A204.1 (cell line): ENCODE data around the gene SPSB4.
"Not testable (repeated sequence)": the region's sequence is repeated elsewhere in the genome, so short reads cannot be mapped to it uniquely, and the experiment has no call there.

Experiments
- FAIRE-seq: peaks from 2 replicates; lab custom pipeline; 2012; peaks lifted over from hg19 to GRCh38; lab: Jason Lieb, UNC

Gene SPSB4

DNA sequence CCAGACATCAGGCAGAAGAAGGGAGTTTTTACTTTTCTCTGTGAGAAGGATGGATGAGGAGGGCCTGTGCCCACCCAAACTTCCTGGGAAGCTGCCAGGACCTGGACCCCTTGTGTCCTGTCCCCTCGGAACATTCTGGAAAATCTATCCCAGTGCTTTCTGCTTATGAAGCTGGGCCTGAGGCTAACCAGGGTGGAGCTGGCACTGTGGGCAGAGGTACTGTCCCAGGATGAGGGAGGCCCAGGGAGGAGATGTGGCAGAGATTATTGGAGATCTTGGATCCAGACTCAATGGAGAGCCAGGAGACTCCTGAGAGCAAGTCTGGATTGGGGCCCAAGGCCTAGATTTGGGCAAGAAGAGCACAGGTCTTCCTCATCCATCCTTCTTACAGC is 44.4 kb downstream of the SPSB4 start:
- no peak for FAIRE-seq

- FAIRE-seq = no peak
Observed at GRCh38 chr3:141096164-141096563, 45.0 kb downstream of the SPSB4 start.

DNA sequence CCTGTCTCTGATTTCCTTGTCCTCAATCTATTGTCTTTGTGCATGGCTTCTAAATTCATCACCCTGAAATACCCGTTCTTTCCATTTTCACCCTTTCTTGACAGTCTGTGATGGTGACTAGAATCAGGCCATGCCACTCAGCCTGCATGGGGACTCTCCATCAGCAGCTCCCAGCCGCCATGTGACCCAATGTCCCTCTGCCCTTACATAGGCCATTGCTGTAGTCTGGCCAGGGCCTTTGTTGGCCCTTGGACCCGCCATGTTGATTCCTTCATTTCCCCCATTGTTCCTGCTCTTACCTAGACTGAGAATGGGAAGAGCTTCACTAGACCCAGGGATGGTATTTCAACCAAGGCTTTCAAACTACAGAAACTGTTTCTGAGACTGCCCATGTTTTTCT is 45.8 kb downstream of the SPSB4 start:
- no peak for FAIRE-seq

- FAIRE-seq = no peak
Observed at GRCh38 chr3:141100112-141100511, 49.0 kb downstream of the SPSB4 start.

DNA sequence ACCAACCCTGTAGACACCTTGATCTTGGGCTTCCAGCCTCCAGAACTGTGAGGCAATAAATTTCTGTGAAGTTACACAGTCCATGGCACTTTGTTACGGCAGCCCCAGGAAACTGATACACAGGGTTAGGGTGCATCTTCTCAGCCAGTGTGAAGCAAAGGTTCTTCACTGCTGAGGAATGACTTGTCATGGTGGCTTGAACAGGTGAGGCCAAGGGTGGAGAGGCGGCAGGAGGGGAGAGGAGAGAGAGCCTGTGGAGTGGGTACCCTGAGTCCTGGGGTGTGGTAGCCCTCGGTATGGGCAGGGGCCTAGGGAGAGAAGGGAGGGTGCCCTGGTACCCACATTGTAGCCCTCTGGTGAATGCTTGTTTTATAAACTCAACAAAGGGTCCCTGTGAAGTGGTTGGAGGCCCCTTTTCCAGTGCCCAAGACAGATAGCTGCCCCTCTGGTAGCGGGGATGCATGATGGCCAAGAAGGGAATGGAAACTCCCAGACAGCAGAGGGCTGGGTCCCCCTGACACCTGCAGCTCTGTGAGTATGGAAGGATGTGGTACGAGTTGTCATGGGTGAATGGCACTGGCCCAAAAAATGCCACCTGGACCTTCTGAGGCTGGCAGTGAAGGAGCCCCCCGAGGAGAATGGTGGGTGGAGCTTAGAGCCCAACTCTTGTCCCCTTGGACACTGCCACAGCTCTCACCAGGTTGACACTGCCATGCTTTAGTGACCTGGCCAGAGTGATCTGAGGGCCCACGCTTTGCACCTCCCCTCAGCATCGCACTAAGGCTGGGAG is 49.6 kb downstream of the SPSB4 start:
- no peak for FAIRE-seq

GRCh38 chr3:141102372-141102771 is 51.2 kb downstream of the SPSB4 start:
- FAIRE-seq = no peak

DNA sequence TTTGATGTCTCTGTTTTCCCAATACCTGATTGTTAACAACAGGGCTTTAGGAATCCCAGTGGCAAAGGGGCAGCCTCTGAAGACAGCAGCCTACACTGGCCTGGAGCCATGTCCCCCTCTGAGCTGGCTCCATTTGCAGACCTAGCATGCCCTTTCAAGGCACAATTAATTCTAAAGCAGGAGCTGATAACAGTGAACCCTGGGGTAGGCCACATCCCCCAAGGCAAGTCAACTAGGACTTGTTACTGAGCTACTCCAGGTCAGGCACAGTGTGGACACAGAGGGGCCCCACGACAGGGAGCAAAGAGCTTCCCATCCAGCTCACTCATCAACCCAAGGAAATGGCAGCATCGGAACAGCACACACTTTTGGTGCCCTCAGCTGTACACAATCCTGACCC is 51.9 kb downstream of the SPSB4 start:
- no peak for FAIRE-seq

DNA sequence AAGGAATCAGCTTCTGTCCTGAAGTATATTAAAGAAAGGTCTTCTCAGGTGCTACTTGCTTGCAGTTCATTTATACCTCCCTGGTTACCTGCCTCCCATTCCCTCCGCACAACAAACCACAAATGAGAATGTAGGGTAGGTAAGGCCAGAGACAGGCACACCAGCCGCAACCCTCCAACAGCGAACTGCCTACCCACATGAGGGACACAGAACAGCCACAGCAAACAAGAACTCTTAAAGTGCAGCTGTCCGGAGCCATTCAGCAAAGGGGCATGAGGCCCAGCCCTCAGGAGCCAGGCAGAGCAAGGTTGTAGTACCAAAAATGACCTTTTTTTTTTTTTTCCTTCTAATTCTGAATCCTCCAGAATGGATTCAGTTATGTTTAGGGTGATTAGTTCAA is 52.4 kb downstream of the SPSB4 start:
- FAIRE-seq = no peak

DNA sequence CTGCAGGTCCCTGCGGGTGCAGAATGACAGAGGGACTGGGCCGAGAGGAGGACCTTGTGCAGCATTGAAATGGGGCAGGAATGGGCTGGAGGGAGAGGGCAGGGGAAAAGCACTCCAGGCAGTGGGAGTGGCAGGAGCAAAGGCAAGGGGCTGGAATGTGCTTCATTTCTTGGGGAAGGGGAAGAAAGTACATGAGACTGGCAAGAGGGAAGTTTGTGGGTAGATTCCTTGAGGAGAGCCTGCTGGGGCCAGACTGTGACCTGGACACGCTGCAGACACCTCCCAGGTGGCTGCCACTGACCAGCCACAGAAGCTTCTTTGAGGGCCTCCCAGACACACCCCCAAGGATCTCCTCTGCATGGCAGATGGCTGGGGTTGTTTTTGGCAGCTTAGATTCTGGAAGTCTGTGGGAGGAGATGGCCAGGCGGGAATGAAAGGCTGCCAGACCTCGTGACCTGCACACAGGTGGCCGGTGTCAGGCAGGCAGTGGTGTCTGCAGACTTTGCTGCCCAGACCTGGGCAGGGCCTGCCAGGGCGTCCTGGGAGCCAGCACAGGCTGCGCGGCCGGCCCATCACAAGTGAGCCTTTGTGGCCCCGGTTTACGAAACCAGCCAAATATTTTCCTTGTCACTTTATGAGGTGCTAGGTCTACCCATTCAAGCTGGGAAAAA is 53.1 kb downstream of the SPSB4 start:
- no peak for FAIRE-seq

- peak; percentile 96 for FAIRE-seq
Observed at GRCh38 chr3:141105828-141106628, 54.9 kb downstream of the SPSB4 start.

- no peak for FAIRE-seq
Observed at GRCh38 chr3:141106842-141107241, 55.7 kb downstream of the SPSB4 start.

- no peak for FAIRE-seq
Observed at GRCh38 chr3:141108039-141108438, 56.9 kb downstream of the SPSB4 start.

- no peak for FAIRE-seq
Observed at GRCh38 chr3:141109751-141110150, 58.6 kb downstream of the SPSB4 start.

- no peak for FAIRE-seq
Observed at GRCh38 chr3:141110322-141110721, 59.2 kb downstream of the SPSB4 start.

DNA sequence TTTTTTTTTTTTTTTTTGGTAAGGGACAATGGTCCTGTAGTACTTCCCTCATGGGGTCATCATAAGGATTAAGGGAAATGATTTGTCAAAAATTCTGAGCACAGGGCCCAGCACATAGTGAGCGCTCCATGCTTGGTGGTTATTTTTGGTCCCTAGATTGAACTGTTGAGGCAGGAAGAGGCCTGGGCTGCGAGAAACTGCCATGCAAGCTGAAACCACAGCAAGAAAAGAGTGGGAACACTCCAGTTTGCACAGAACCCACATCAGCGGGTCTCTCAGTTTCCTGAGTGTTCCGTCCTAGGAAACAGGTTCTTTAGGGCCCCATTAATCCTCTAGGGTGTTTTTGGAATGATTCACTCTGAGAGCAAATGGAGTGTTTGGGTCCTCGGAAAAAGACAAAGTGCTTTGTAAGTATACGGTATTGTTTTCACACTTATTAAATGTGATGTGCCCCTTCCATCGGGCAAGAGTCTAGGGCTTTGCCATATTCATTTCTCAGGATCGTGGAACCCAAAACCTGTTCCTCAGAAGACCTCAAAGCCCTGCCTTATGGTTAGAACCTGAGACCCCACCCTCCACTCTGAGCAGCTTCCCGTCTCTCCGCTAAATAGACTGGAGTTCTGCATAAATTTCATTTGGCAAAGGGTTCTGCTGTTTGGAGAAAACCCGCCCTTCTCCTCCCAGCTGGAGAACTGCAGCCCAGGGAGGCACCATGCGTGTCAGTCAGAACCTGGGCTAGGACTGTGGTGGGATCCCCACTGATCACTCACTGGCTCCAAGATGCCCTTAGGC is 60.4 kb downstream of the SPSB4 start:
- FAIRE-seq = no peak

DNA sequence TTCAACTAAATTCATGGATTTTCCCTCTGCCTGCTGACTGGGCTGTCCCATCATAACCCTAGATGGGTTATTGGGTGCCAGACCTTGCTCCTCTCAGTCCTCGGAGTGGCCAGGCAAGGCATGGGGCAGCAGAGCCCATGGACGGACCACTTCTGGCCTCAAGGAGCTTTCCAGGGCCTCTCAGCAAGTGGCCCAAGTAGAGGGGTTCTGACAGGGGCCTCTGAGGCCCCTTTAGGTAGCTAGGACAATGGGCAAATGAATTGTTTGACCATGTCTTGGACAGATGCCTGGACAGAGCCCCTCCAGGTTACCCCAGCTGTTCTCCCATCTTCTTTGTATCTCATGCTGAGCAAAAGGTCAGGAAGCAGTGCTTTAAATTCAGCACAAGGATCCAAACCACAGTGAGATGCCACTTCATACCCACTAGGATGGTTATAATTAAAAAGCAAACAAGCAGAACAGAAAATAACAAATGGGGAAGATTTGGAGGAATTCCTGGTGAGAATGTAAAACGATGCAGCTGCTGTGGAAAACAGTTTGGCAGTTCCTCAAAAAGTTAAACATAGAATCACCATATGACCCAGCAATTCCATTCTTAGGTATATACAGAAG is 61.6 kb downstream of the SPSB4 start:
- FAIRE-seq = no peak

DNA sequence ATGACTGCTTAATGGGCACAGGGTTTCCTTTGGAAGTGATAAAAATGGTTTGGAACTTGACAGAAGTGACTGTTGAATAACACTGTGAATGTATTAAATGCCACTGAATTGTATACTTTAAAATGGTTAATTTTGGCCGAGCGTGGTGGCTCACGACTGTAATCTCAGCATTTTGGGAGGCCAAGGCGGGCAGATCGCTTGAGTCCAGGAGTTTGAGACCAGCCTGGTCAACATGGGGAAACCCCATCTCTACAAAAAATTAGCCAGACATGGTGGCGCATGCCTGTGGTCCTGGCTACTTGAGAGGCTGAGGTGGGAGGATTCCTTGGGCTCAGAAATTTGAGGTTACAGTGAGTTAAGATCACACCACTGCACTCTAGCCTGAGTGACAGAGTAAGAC is 62.5 kb downstream of the SPSB4 start:
- not testable (repeated sequence) for FAIRE-seq

DNA sequence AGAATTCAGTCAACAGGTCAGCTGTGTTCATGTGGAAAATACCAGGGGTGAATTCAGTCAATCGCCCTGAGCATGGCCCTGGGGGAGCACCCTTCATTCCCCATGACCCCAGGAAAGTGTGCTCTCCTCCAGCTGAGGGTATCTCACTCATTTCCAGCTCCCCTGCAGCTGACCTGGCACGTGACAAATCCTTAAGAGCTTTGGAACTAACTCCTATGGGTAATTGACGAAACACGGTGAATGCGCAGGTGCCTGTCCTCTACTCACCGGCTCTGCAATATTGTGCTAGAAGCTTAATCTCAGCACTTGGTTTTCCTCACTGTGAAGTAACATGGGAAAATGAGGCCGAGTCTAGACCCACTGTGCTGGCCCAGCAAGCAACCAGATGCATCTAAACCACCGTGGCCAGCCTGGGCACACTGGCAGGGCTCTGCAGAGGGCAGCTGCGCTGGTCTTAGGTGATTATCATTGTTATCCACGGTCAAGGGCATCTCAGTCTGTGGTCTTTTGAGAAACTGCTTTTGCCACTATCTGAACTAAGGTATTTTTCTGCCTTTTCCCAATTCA is 63.1 kb downstream of the SPSB4 start:
- no peak for FAIRE-seq

GRCh38 chr3:141114816-141115460 is 63.8 kb downstream of the SPSB4 start:
- FAIRE-seq = no peak

- no peak for FAIRE-seq
Observed at GRCh38 chr3:141115789-141116541, 64.8 kb downstream of the SPSB4 start.
